OCI-LY1 (cell line): ENCODE measurements around the gene TTC39C.

Source experiments
- CTCF ChIP-seq: fragments of 200-600 bp; sonication (generic), shearing (Covaris generic); IDR thresholded peaks from 2 replicates; pipeline ENCODE4 v1.5.1; 2017; ENCODE audit warnings: mild to moderate bottlenecking, antibody characterized with exemption, low read length, moderate library complexity, mixed read lengths
- EZH2 ChIP-seq: fragments of 200-600 bp; sonication (generic), shearing (Covaris generic); IDR thresholded peaks from 2 replicates; pipeline ENCODE4 v1.8.0; 2017; ENCODE audit warnings: borderline replicate concordance, mixed run types, mild to moderate bottlenecking, antibody characterized with exemption, low read length, moderate library complexity, mixed read lengths

GRCh38 chr18:24049142-24049541 is 34.6 kb downstream of the TTC39C start:
- TF ChIP-seq CTCF: no peak
- no peak for TF ChIP-seq EZH2
